Liver (tissue), 9 donors: ENCODE measurements around the gene FRMD4B. TPM values are rescaled to one million over a fixed set of nuclear protein-coding genes. Genes with fewer than 3 reads are reported as not detected.

Experiments
- DNase-seq: peaks from one replicate; pipeline ENCODE4 v3.0.0-alpha.2; 2017; ENCODE audit warnings: low spot score
- H3K27ac ChIP-seq, 2 donors: one replicate each; pipeline ENCODE4 v1.7.0; 2013; ENCODE audit warnings: inconsistent platforms in 2 of 2, low read length in 2 of 2, control low read depth in 1 of 2, low read depth in 1 of 2, mild to moderate bottlenecking in 1 of 2
- H3K27me3 ChIP-seq, 4 donors: one replicate each; pipeline versions ENCODE4 v1.6.1 to v1.7.0; 2013; ENCODE audit warnings: low read length in 3 of 4, inconsistent platforms in 1 of 4, mild to moderate bottlenecking in 1 of 4, moderate library complexity in 1 of 4; ENCODE audit not compliant: control insufficient read depth in 4 of 4, insufficient read depth in 4 of 4
- H3K36me3 ChIP-seq, 4 donors: one replicate each; pipeline versions ENCODE4 v1.6.1 to v1.7.0; 2013; ENCODE audit warnings: low read length in 3 of 4, mild to moderate bottlenecking in 3 of 4, low read depth in 1 of 4, moderate library complexity in 1 of 4; ENCODE audit not compliant: control insufficient read depth in 4 of 4, insufficient read depth in 3 of 4
- H3K4me1 ChIP-seq, 4 donors: one replicate each; pipeline versions ENCODE4 v1.6.1 to v1.7.0; 2013; ENCODE audit warnings: low read length in 3 of 4, mild to moderate bottlenecking in 3 of 4, moderate library complexity in 1 of 4; ENCODE audit not compliant: control insufficient read depth in 4 of 4, insufficient read depth in 4 of 4
- H3K4me3 ChIP-seq, 3 donors: one replicate each; pipeline versions ENCODE4 v1.6.1 to v1.7.0; 2013; ENCODE audit warnings: low read length in 3 of 3, control low read depth in 1 of 3, low read depth in 1 of 3, mild to moderate bottlenecking in 1 of 3
- H3K9ac ChIP-seq, 2 donors: one replicate each; pipeline ENCODE4 v1.7.0; 2013; ENCODE audit warnings: low read length in 2 of 2, mild to moderate bottlenecking in 2 of 2, moderate library complexity in 2 of 2, control low read depth in 1 of 2, low read depth in 1 of 2
- H3K9me3 ChIP-seq, 4 donors: one replicate each; pipeline versions ENCODE4 v1.6.1 to v1.7.0; 2013; ENCODE audit warnings: low read length in 3 of 4; ENCODE audit not compliant: control insufficient read depth in 4 of 4
- FOXA2 ChIP-seq: IDR thresholded peaks from 2 replicates; pipeline ENCODE4 v1.6.1; 2016; ENCODE audit warnings: antibody characterized with exemption
- NR2F2 ChIP-seq: IDR thresholded peaks from 2 replicates; pipeline ENCODE4 v1.6.1; 2016; ENCODE audit warnings: antibody characterized with exemption
- RAD21 ChIP-seq, 2 donors: IDR thresholded peaks; 2 replicates each; pipeline ENCODE4 v1.6.1; 2016; ENCODE audit warnings: antibody characterized with exemption in 2 of 2, mild to moderate bottlenecking in 2 of 2
- REST ChIP-seq: IDR thresholded peaks from 2 replicates; pipeline ENCODE4 v1.6.1; 2016; ENCODE audit warnings: antibody characterized with exemption, mild to moderate bottlenecking
- YY1 ChIP-seq: IDR thresholded peaks from 2 replicates; pipeline ENCODE4 v1.6.1; 2016; ENCODE audit warnings: antibody characterized with exemption, mild to moderate bottlenecking
- ZBTB33 ChIP-seq: IDR thresholded peaks from 2 replicates; pipeline ENCODE4 v1.6.1; 2016; ENCODE audit warnings: antibody characterized with exemption
- WGBS: extraction: QIAGEN DNeasy Blood & Tissue Kit; methylation state at CpG from one replicate; pipeline ENCODE4 v1.1.7; 2013; 5-methylcytosine and 5-hydroxymethylcytosine counted together
- polyA plus RNA-seq, 2 donors: library from polyadenylated mRNA; stranded (reverse) in 1 of 2; unstranded in 1 of 2; fragments of 200-250 nt in 1 of 2; fragments of >200 nt in 1 of 2; fragmentation: Nextera tagmentation in 1 of 2; extraction: Ambion mirVana in 1 of 2; gene quantifications; one replicate each; pipeline versions ENCODE4 v1.2.1 to v1.2.3, GENCODE V29; 2013 to 2015
- total RNA-seq, 2 donors: library from RNA; depleted of rRNA; stranded (reverse); fragments of >200 nt; gene quantifications; one replicate each; pipeline ENCODE4 v1.2.3, GENCODE V29; 2014
- donor health status: healthy.
- donor health status: healthy.
- donor health status: healthy.
- donor health status: healthy.
- donor health status: healthy.

FRMD4B gene
- total and polyA plus RNA-seq, 4 donors = 7.3 to 22.6 (median 15.0) TPM

GRCh38 chr3:69371816-69372215, 14.1 kb downstream of the FRMD4B start:
- DNase-seq = no peak
- no peak overlapping the region for H3K9ac ChIP-seq
- H3K36me3 ChIP-seq = no peaks in the 10 kb centered on the region
- no peak overlapping the region for H3K4me3 ChIP-seq
- 83% methylated on average over 5 of the region's 5 CpGs for WGBS
- H3K27me3 ChIP-seq = no peaks in the 10 kb centered on the region
- TF ChIP-seq NR2F2 = no peak
- TF ChIP-seq REST = no peak
- no peak for TF ChIP-seq YY1
- no peaks in the 10 kb centered on the region for H3K4me1 ChIP-seq
- H3K27ac ChIP-seq = no peak overlapping the region
- H3K9me3 ChIP-seq = no peaks in the 10 kb centered on the region

DNA sequence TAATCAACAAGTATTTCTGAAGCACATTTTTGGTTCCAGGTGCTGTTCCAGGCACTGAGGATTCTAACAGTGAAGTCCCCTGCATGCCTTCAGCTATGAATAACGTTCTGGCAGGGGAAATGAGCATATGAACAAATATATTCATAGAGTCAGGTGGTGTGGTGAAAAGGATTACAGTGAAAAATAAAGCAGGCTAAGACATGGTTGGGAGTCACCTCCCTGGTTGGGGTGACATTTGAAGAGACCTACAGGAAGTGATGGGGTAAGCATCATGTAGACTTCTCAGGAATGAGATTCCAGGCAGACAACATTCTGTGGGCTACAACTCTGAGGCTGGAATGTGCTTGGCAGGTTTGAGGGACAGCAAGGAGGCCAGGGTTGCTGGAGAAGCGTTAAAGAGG, 15.0 kb downstream of the FRMD4B start:
- Histone ChIP-seq H3K4me3 (no peak overlapping the region), H3K9me3 (no peaks in the 10 kb centered on the region), H3K4me1 (no peaks in the 10 kb centered on the region), H3K27me3 (no peaks in the 10 kb centered on the region), H3K27ac (no peak overlapping the region), H3K9ac (no peak overlapping the region), H3K36me3 (no peaks in the 10 kb centered on the region)
- DNase-seq = no peak
- no peak for TF ChIP-seq ZBTB33
- no peak for TF ChIP-seq FOXA2
- 72% methylated on average over 2 of the region's 2 CpGs for WGBS

GRCh38 chr3:69370156-69370883, 15.6 kb downstream of the FRMD4B start:
- Histone ChIP-seq H3K9me3 (no peaks in the 10 kb centered on the region), H3K27me3 (no peaks in the 10 kb centered on the region), H3K36me3 (no peaks in the 10 kb centered on the region), H3K4me1 (no peaks in the 10 kb centered on the region), H3K27ac (peak overlapping the region in 1 of 2 donors; percentile 42), H3K9ac (no peak overlapping the region), H3K4me3 (no peak overlapping the region)
- DNase-seq = no peak
- no peak for TF ChIP-seq RAD21 (IDR thresholded peaks at IDR 0.05)
- whole genome bisulfite sequencing = 55% methylated on average over 17 of the region's 17 CpGs
